ENCODE results near the gene METTL5. TPM values are rescaled to one million over a fixed set of nuclear protein-coding genes. Genes with fewer than 3 reads are reported as not detected.

Gene METTL5
- total and polyA plus RNA-seq, 2 experiments from 2014 or later = 60.7 to 61.0 TPM

GRCh38 chr2:169798397-169798717 is 26.3 kb downstream of the METTL5 start:
- Histone ChIP-seq H3K36me3 (replicated peaks; ENCODE audit: insufficient read depth, low read depth) (no peaks in the 10 kb centered on the region), H3K4me2 (peak overlapping the region; percentile 79), H3K9me2 (replicated peaks; ENCODE audit: insufficient read depth) (no peaks in the 10 kb centered on the region), H2AFZ (peak overlapping the region; percentile 96), H4K20me1 (ENCODE audit: insufficient read depth, poor library complexity, severe bottlenecking) (peaks cover 3% of the 10 kb centered on the region), H3K79me2 (peaks cover 42% of the 10 kb centered on the region), H3K4me1 (ENCODE audit: insufficient read depth) (peaks cover 4% of the 10 kb centered on the region), H3K27ac (peak overlapping the region; percentile 88), H3K9me3 (ENCODE audit: low read depth) (no peaks in the 10 kb centered on the region), H3K4me3 (peak overlapping the region; percentile 86), H3K27me3 (no peaks in the 10 kb centered on the region)
- DNase-seq (ENCODE audit: low spot score) = no peak
- WGBS (ENCODE audit: low lambda C conversion rate, missing lambda C conversion rate) = 20% methylated on average over 4 of the region's 4 CpGs
- TF ChIP-seq EZH2 (IDR thresholded peaks at IDR 0.05; ENCODE audit: borderline replicate concordance) (no peak), EZH2phosphoT487 (IDR thresholded peaks at IDR 0.05; ENCODE audit: low read depth, severe bottlenecking, unreplicated experiment) (no peak), CTCF (IDR thresholded peaks at IDR 0.05; ENCODE audit: poor library complexity) (no peak)

- H3K79me2 ChIP-seq = peaks cover 35% of the 10 kb centered on the region
- peaks cover 3% of the 10 kb centered on the region for H4K20me1 ChIP-seq (ENCODE audit: insufficient read depth, poor library complexity, severe bottlenecking)
- H3K27me3 ChIP-seq = no peaks in the 10 kb centered on the region
- H3K4me3 ChIP-seq = no peak overlapping the region
- H3K27ac ChIP-seq = no peak overlapping the region
- no peaks in the 10 kb centered on the region for H3K36me3 ChIP-seq (replicated peaks; ENCODE audit: insufficient read depth, low read depth)
- H2AFZ ChIP-seq = no peak overlapping the region
- no peaks in the 10 kb centered on the region for H3K9me3 ChIP-seq (ENCODE audit: low read depth)
- no peaks in the 10 kb centered on the region for H3K9me2 ChIP-seq (replicated peaks; ENCODE audit: insufficient read depth)
- WGBS (ENCODE audit: low lambda C conversion rate, missing lambda C conversion rate) = 90% methylated on average over 5 of the region's 5 CpGs
- TF ChIP-seq EZH2phosphoT487 (IDR thresholded peaks at IDR 0.05; ENCODE audit: low read depth, severe bottlenecking, unreplicated experiment) = no peak
- no peak for TF ChIP-seq CTCF (IDR thresholded peaks at IDR 0.05; ENCODE audit: poor library complexity)
- TF ChIP-seq EZH2 (IDR thresholded peaks at IDR 0.05; ENCODE audit: borderline replicate concordance) = no peak
- no peak overlapping the region for H3K4me2 ChIP-seq
- H3K4me1 ChIP-seq (ENCODE audit: insufficient read depth) = peaks cover 4% of the 10 kb centered on the region
- DNase-seq (ENCODE audit: low spot score) = no peak
Measured at GRCh38 chr2:169797601-169798000, 27.1 kb downstream of the METTL5 start.

GRCh38 chr2:169796441-169796840 is 28.3 kb downstream of the METTL5 start:
- Histone ChIP-seq H3K4me3 (no peak overlapping the region), H3K79me2 (peaks cover 23% of the 10 kb centered on the region), H3K27me3 (no peaks in the 10 kb centered on the region), H3K9me2 (replicated peaks; ENCODE audit: insufficient read depth) (no peaks in the 10 kb centered on the region), H4K20me1 (ENCODE audit: insufficient read depth, poor library complexity, severe bottlenecking) (no peaks in the 10 kb centered on the region), H3K9me3 (ENCODE audit: low read depth) (no peaks in the 10 kb centered on the region), H2AFZ (no peak overlapping the region), H3K4me2 (no peak overlapping the region), H3K27ac (no peak overlapping the region), H3K36me3 (replicated peaks; ENCODE audit: insufficient read depth, low read depth) (no peaks in the 10 kb centered on the region), H3K4me1 (ENCODE audit: insufficient read depth) (peaks cover 4% of the 10 kb centered on the region)
- DNase-seq (ENCODE audit: low spot score) = no peak
- TF ChIP-seq CTCF (IDR thresholded peaks at IDR 0.05; ENCODE audit: poor library complexity) (no peak), EZH2phosphoT487 (IDR thresholded peaks at IDR 0.05; ENCODE audit: low read depth, severe bottlenecking, unreplicated experiment) (no peak), EZH2 (IDR thresholded peaks at IDR 0.05; ENCODE audit: borderline replicate concordance) (no peak)
- 87% methylated on average over 6 of the region's 6 CpGs for WGBS (ENCODE audit: low lambda C conversion rate, missing lambda C conversion rate)

GRCh38 chr2:169795181-169795580 is 29.5 kb downstream of the METTL5 start:
- Histone ChIP-seq H3K27me3 (no peaks in the 10 kb centered on the region), H3K4me3 (no peak overlapping the region), H3K4me1 (ENCODE audit: insufficient read depth) (peaks cover under 1% of the 10 kb centered on the region), H3K79me2 (peaks cover 11% of the 10 kb centered on the region), H2AFZ (no peak overlapping the region), H3K36me3 (replicated peaks; ENCODE audit: insufficient read depth, low read depth) (no peaks in the 10 kb centered on the region), H3K9me2 (replicated peaks; ENCODE audit: insufficient read depth) (no peaks in the 10 kb centered on the region), H3K9me3 (ENCODE audit: low read depth) (no peaks in the 10 kb centered on the region), H4K20me1 (ENCODE audit: insufficient read depth, poor library complexity, severe bottlenecking) (no peaks in the 10 kb centered on the region), H3K4me2 (no peak overlapping the region), H3K27ac (no peak overlapping the region)
- DNase-seq (ENCODE audit: low spot score) = no peak
- 61% methylated on average over 2 of the region's 2 CpGs for WGBS (ENCODE audit: low lambda C conversion rate, missing lambda C conversion rate)
- TF ChIP-seq CTCF (IDR thresholded peaks at IDR 0.05; ENCODE audit: poor library complexity) (no peak), EZH2 (IDR thresholded peaks at IDR 0.05; ENCODE audit: borderline replicate concordance) (no peak), EZH2phosphoT487 (IDR thresholded peaks at IDR 0.05; ENCODE audit: low read depth, severe bottlenecking, unreplicated experiment) (no peak)
